GM13976 (cell line): ENCODE data around the gene L3MBTL3.

Source experiments
- DNase-seq: peaks from one replicate; pipeline ENCODE4 v3.0.0; 2012; ENCODE audit warnings: low spot score
- CTCF ChIP-seq: IDR thresholded peaks from 2 replicates; pipeline ENCODE4 v1.5.1; 2012; ENCODE audit warnings: borderline replicate concordance, mild to moderate bottlenecking; ENCODE audit not compliant: insufficient read depth; ENCODE audit errors: extremely low read depth, missing control alignments, control extremely low read depth
- in situ Hi-C: fragments of 300-500 bp; cut with MboI; formaldehyde crosslinking; loops from one replicate; pipeline ENCODE4 v1.12.0; 2022; ENCODE audit warnings: low sequenced_read_pairs, mixed read lengths, inconsistent platforms; ENCODE audit not compliant: unreplicated experiment

L3MBTL3 gene

DNA sequence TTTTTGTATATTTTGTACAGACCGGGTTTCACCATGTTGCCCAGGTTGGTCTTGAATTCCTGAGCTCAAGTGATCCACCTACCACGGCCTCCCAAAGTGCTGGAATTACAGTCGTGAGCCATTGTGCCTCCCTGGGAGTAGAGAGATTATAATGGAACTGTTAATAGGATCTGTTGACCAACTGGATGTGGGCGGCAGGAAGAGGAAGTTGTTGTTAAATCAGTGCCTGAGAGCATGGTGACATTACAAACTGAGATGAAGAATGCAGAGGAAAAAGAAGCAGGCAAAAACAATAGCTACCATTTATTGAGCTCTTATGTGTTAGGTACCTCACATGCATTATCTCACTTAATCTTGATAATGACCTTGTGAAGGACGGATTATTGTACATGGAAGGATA lies 9.2 kb upstream of the L3MBTL3 start:
- in situ Hi-C loops, result loop anchor here (25.0 kb wide), 1 partner anchor 397 kb away; no protein-coding TSS in a partner anchor
- no peak for TF ChIP-seq CTCF
- no peak for DNase-seq

DNA sequence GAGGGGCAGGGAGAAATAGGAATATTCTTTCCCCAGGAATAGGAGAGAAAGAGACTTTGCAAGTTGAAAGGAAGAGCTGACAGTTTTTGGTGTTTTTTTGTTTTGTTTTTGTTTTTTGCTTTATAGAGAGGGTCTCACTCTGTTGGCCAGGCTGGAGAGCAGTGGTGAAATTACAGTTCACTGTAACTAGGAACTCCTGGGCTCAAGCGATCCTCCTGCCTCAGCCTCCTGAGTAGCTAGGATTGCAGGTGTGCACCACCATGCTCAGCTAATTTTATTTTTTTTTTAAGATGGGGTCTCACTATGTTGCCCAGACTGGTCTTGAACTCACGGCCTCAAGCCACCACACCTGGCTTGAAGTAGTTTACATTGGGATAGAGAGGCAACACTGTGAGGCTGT lies 8.0 kb upstream of the L3MBTL3 start:
- DNase-seq, result no peak
- no peak for TF ChIP-seq CTCF
- in situ Hi-C loops, result loop anchor here (25.0 kb wide), 1 partner anchor 398 kb away; no protein-coding TSS in a partner anchor

- in situ Hi-C loops, result loop anchor here (25.0 kb wide), 1 partner anchor 400 kb away; no protein-coding TSS in a partner anchor
- TF ChIP-seq CTCF, result no peak
- no peak for DNase-seq
These were observed 5.7 kb upstream of the L3MBTL3 start for GRCh38 chr6:130012728-130013127.

DNA sequence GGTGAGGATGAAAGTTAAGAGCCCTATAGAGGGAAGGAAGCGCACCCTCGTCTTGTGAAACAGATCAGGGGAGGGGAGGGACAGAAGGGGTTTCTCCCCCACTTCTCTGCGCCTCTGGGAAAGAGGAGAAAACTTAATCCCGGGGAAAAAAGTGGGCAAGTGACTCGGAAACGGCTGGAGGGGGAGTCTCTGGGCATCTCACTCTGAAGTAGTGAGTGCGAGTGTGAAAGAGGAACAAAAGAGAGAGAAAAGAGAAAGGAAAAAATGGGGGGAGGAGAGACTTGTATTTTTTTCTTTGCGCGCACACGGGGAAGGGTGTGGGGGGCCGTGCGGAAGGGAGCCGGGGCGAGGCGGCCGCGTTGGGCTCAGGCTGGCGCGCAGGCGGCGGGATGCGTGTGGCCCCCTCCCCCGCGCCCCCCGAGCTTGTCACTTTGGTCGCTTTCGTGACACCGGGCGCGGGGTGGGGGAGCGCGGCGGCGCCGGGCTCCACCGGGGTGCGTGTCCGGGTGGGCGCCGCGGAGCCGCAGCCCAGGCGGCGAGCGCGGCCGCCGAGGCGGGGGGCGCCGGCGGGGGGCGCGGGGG lies 454 bp downstream of the L3MBTL3 start:
- in situ Hi-C loops, result loop anchor here (25.0 kb wide), 1 partner anchor 407 kb away; no protein-coding TSS in a partner anchor
- no peak for TF ChIP-seq CTCF
- peak; percentile 60 for DNase-seq

- no peak for TF ChIP-seq CTCF
- in situ Hi-C loops, result loop anchor here (25.0 kb wide), 1 partner anchor 407 kb away; no protein-coding TSS in a partner anchor
- peak; percentile 58 for DNase-seq
These were observed 1.1 kb downstream of the L3MBTL3 start for GRCh38 chr6:130019326-130020072.

GRCh38 chr6:130020073-130020906 lies 1.9 kb downstream of the L3MBTL3 start:
- DNase-seq, result peak; percentile 48
- no peak for TF ChIP-seq CTCF
- in situ Hi-C loops, result loop anchor here (25.0 kb wide), 1 partner anchor 408 kb away; no protein-coding TSS in a partner anchor
